Activated CD8-positive, alpha-beta memory T cell treated with anti-CD3 and anti-CD28 coated beads, Interleukin-2, amount 10 ng/mL, durations not matched to agents 7 days and 5 days (primary cell): ENCODE results near the gene NAALADL1. TPM values are rescaled to one million over a fixed set of nuclear protein-coding genes. Genes with fewer than 3 reads are reported as not detected.

ENCODE experiments used
- ATAC-seq: fragments of 150-1000 bp; cut with Tn5 transposase; one replicate; pipeline ENCODE4 v1.10.0; 2021; ENCODE audit warnings: moderate library complexity
- CTCF ChIA-PET: fragments of 350-600 bp; sonication (Branson Sonifier 250); formaldehyde crosslinking; loops from one replicate; lab custom pipeline; 2021; ENCODE audit warnings: antibody characterized with exemption; lab: Charles Lee
- DNase-seq: peaks from one replicate; pipeline ENCODE4 v3.0.0-alpha.2; 2020
- H3K27ac Mint-ChIP-seq: one replicate; pipeline ENCODE4 v1.8.0; 2021; ENCODE audit warnings: mild to moderate bottlenecking, mixed read lengths
- H3K27me3 Mint-ChIP-seq: one replicate; pipeline ENCODE4 v1.8.0; 2021; ENCODE audit warnings: mixed read lengths
- H3K36me3 Mint-ChIP-seq: one replicate; pipeline ENCODE4 v1.8.0; 2021; ENCODE audit warnings: mild to moderate bottlenecking, mixed read lengths
- H3K4me1 Mint-ChIP-seq: one replicate; pipeline ENCODE4 v1.8.0; 2021; ENCODE audit warnings: mixed read lengths
- H3K4me3 Mint-ChIP-seq: one replicate; pipeline ENCODE4 v1.8.0; 2021; ENCODE audit warnings: mild to moderate bottlenecking, moderate library complexity, mixed read lengths
- H3K9me3 Mint-ChIP-seq: one replicate; pipeline ENCODE4 v1.8.0; 2022; ENCODE audit warnings: low read depth, mixed read lengths
- microRNA-seq: library from miRNA; unstranded; fragments of <30 nt; microRNA quantifications from one replicate; pipeline ENCODE4 v1.2.0, GENCODE V29; 2022
- total RNA-seq, 2 experiments: library from RNA; stranded (reverse); gene quantifications; one replicate each; pipeline ENCODE4 v1.2.3, GENCODE V29; 2021

The NAALADL1 gene
- total RNA-seq, 2 experiments from 2014 or later, result 14.8 to 15.3 TPM

- no peaks in the 10 kb centered on the region for H3K36me3 Mint-ChIP-seq
- H3K9me3 Mint-ChIP-seq, result no peaks in the 10 kb centered on the region
- peaks cover 30% of the 10 kb centered on the region for H3K4me1 Mint-ChIP-seq
- DNase-seq (no peak), ATAC-seq (no peak)
- H3K4me3 Mint-ChIP-seq, result peak overlapping the region; percentile 41
- CTCF ChIA-PET, result interaction anchor here (1.8 to 5.0 kb wide), 3 partner anchors 18 to 152 kb away, joined by 5 to 35 read pairs (median 15); partner anchors contain the start of genes ARL2 and CDC42BPG
- H3K27ac Mint-ChIP-seq, result peak overlapping the region; percentile 29
- no peaks in the 10 kb centered on the region for H3K27me3 Mint-ChIP-seq
Observed at GRCh38 chr11:64996327-64996709, 62.0 kb downstream of the NAALADL1 start.

Small RNA genes within 50 kb of the gene (microRNA-seq; reads per million reads assigned to microRNA genes)
- not detected for gene MIR6879

Other genes starting within 250 kb of the NAALADL1 start
- gene MEN1, start 248.0 kb downstream of the NAALADL1 start, total RNA-seq, result 10 to 100 TPM; 31.2 to 42.1 TPM
- under 1 TPM; 0.50 to 0.61 TPM for gene CDC42BPG, start 213.9 kb downstream of the NAALADL1 start, total RNA-seq
- gene EHD1, start 179.9 kb downstream of the NAALADL1 start, total RNA-seq, result 100 to 1,000 TPM; 149 to 155 TPM
- gene ATG2A, start 141.3 kb downstream of the NAALADL1 start, total RNA-seq, result 10 to 100 TPM; 27.3 to 27.9 TPM
- gene PPP2R5B, start 133.9 kb downstream of the NAALADL1 start, total RNA-seq, result 10 to 100 TPM; 11.7 to 12.3 TPM
- not detected for gene GPHA2, start 122.7 kb downstream of the NAALADL1 start, total RNA-seq
- not detected for gene MAJIN, start 86.4 kb downstream of the NAALADL1 start, total RNA-seq
- under 1 TPM; 0.33 to 0.67 TPM for gene BATF2, start 61.6 kb downstream of the NAALADL1 start, total RNA-seq
- 10 to 100 TPM; 74.1 to 86.9 TPM for gene ARL2, start 44.4 kb downstream of the NAALADL1 start, total RNA-seq
- 10 to 100 TPM; 18.9 to 29.2 TPM for gene SNX15, start 31.1 kb downstream of the NAALADL1 start, total RNA-seq
- gene SAC3D1, start 17.3 kb downstream of the NAALADL1 start, total RNA-seq, result 10 to 100 TPM; 24.3 to 27.2 TPM
- gene CDCA5, start 25.5 kb upstream of the NAALADL1 start, total RNA-seq, result 100 to 1,000 TPM; 128 to 147 TPM
- gene ZFPL1, start 25.7 kb upstream of the NAALADL1 start, total RNA-seq, result 10 to 100 TPM; 28.3 to 32.4 TPM
- 100 to 1,000 TPM; 104 to 116 TPM for gene VPS51, start 37.7 kb upstream of the NAALADL1 start, total RNA-seq
- 10 to 100 TPM; 21.0 to 26.2 TPM for gene TM7SF2, start 53.3 kb upstream of the NAALADL1 start, total RNA-seq
- gene ZNHIT2, start 59.1 kb upstream of the NAALADL1 start, total RNA-seq, result 10 to 100 TPM; 10.5 to 13.5 TPM
- 100 to 1,000 TPM; 899 to 972 TPM for gene FAU, start 63.6 kb upstream of the NAALADL1 start, total RNA-seq
- gene MRPL49, start 63.8 kb upstream of the NAALADL1 start, total RNA-seq, result 10 to 100 TPM; 42.0 to 61.7 TPM
- gene SYVN1, start 76.0 kb upstream of the NAALADL1 start, total RNA-seq, result 10 to 100 TPM; 34.4 to 35.1 TPM
- gene SPDYC, start 111.7 kb upstream of the NAALADL1 start, total RNA-seq, result not detected
- gene CAPN1, start 123.4 kb upstream of the NAALADL1 start, total RNA-seq, result 100 to 1,000 TPM; 137 to 174 TPM
- gene POLA2, start 203.4 kb upstream of the NAALADL1 start, total RNA-seq, result 10 to 100 TPM; 79.8 to 89.5 TPM